HG02938 (cell line): ENCODE data around the gene FER1L5.

ENCODE experiments used
- ATAC-seq: cut with Tn5 transposase; IDR thresholded peaks from one replicate; pipeline ENCODE4 v1.9.1; 2021; ENCODE audit warnings: mild to moderate bottlenecking, moderate library complexity; ENCODE audit not compliant: unreplicated experiment

Gene FER1L5

GRCh38 chr2:96679848-96680247 is 37.3 kb downstream of the FER1L5 start:
- ATAC-seq = no peak

GRCh38 chr2:96680561-96681141 is 38.1 kb downstream of the FER1L5 start:
- ATAC-seq = no peak

GRCh38 chr2:96681540-96681939 is 39.0 kb downstream of the FER1L5 start:
- ATAC-seq = no peak

GRCh38 chr2:96683307-96683706 is 40.7 kb downstream of the FER1L5 start:
- ATAC-seq = no peak

- no peak for ATAC-seq
These were observed 41.6 kb downstream of the FER1L5 start for GRCh38 chr2:96683972-96684820.

GRCh38 chr2:96684883-96685576 is 42.5 kb downstream of the FER1L5 start:
- no peak for ATAC-seq

GRCh38 chr2:96685577-96686459 is 43.3 kb downstream of the FER1L5 start:
- no peak for ATAC-seq

- ATAC-seq = no peak
These were observed 44.7 kb downstream of the FER1L5 start for GRCh38 chr2:96687266-96687665.

GRCh38 chr2:96687711-96688640 is 45.4 kb downstream of the FER1L5 start:
- no peak for ATAC-seq

GRCh38 chr2:96688649-96689430 is 46.3 kb downstream of the FER1L5 start:
- ATAC-seq = no peak

GRCh38 chr2:96689431-96689991 is 46.9 kb downstream of the FER1L5 start:
- no peak for ATAC-seq

- no peak for ATAC-seq
These were observed 47.9 kb downstream of the FER1L5 start for GRCh38 chr2:96690306-96691021.

GRCh38 chr2:96691022-96691612 is 48.6 kb downstream of the FER1L5 start:
- no peak for ATAC-seq

- ATAC-seq = no peak
These were observed 49.8 kb downstream of the FER1L5 start for GRCh38 chr2:96692094-96692971.

- no peak for ATAC-seq
These were observed 51.0 kb downstream of the FER1L5 start for GRCh38 chr2:96693286-96694200.

GRCh38 chr2:96694279-96694678 is 51.7 kb downstream of the FER1L5 start:
- ATAC-seq = no peak
